Stimulated activated naive CD4-positive, alpha-beta T cell treated with Interleukin-2 at 50 U/mL for 16 hours (primary cell): Measurements from ENCODE around the gene C3.
"Not testable (repeated sequence)": the region's sequence is repeated elsewhere in the genome, so short reads cannot be mapped to it uniquely, and the experiment has no call there.

Experiments
- DNase-seq: peaks from one replicate; lab custom pipeline; 2025; lab: John Stamatoyannopoulos, UW

The C3 gene

DNA sequence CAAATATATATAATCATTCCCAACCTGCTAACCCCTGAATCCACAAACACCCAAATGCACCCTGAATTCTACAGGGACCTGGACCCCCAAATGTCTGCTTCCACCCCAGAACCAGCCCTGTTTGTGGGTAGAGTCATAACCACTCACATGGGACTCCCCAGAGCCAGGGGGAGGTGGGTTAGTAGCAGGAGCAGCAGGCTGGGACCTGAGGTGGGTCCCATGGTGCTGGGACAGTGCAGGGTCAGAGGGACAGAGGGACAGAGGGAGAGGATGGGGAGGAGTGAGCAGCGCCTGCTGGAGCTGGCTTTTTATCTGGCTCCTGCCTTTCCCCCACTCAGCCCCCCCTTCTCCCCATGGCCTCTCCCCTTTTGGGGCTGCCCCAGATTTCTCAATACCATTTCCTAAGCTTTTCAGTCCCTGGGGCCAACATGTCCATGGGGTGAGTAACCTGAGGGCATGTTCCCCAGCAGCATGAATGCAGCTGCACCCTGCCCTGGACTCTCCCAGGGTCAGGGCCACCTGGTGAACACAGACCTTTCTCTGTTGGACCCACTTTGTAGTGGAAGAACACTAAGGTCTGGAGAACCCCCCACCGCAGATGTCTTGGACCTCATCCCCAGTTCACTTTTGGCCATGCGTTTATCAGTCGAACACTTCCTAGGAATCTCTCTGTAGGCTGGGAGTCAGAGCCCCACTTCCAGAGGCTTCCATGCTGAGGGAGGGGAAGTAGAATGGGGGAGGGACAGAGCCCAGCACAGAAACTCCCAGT is at the start of gene C3:
C3 (minus strand) TSS at position 282 of the 769 bp plus-strand sequence; CDS start at position 221, 61 bp downstream.
- DNase-seq, result no peak

DNA sequence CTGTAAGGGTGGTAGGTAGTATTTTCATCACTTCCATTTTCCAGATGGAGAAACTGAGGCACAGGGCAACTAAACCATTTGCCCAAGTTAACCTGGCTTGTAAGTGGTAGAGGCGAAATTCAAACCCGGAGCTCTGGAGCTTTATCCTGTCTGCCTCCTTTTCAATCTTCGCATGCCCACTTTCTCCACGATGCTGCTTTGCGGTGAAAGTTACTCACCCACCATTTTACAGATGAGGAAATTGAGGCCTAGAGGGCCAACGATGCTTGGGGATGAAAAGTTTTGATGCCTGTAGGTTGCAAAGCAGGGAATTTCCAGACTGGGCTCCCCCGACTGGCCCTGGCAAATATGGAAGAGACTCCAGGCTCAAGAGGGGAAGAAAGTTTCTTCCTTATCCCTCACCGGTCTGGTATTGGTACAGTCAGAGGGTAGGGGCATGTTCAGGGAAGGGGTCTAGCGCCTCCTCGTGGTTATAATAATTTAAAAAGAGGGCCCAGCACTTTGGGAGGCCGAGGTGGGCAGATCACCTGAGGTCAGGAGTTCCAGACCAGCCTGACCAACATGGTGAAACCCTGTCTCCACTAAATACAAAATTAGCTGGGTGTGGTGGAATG is 48.7 kb upstream of the C3 start:
- DNase-seq, result no peak

DNA sequence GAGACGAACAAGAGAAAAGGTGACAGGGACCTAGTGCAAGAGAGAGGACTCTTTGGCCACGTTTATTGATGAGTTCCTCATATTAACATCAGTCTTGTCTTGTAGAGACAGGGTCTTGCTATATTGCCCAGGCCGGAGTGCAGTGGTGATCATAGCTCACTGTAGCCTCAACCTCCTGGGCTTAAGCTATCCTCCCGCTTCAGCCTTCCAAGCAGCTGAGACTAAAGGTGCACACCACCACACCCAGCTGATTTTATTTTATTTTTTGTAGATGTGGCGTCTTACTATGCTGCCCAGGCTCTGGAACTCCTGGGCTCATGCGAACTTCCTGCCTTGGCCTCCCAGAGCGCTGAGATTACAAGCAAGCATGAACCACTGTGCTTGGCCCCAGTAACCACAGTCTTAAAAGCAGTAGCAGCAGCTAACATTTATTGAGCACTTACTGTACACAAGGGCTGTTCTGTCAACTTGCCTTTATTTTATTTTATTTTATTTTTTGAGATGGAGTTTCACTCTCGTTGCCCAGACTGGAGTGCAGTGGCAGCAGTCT is 47.9 kb upstream of the C3 start:
- no peak for DNase-seq

DNA sequence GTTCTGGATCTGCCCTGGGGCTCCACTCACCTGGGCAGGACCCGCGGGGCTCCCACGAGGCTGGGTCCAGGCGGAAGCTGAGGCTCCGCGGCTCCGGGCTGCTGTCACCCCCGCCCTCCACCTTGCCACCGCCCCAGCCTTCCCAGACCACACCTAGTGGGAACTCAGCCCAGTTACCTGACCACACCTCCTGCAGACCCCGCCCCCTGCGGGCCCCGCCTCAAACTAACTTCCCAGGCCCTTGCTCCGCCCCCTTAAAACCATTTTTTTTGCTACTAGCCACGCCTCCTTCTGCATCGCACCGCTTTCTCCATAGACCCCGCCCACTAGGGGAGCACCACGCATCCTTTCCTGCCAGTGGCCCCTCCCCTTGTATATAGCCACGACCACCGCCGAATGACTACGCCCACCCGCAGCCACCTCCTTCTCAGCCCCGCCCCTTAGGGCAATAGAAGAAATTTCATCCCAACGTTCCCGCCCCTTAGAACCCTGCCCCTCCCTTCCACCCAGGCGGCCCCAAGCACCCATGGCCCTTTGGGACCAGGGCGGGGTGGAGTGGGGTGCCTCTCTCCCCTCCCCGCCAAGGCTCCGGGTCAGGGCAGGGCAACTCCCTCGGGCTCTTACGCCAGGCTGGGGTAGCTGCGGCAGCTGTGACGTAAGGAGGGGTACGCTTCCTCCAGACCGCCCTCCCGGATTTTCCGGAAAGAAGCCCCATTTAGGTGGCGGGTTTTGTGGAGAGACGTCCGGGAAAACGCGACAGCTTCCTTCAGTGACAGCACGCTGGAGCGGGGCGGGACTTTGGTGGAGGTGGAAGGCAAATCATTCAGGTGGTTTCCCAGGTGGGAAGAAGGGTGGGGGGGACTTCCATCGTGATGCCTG is 47.1 kb upstream of the C3 start, which contains the start of gene SH2D3A:
SH2D3A (minus strand) TSS at position 79 of the 879 bp plus-strand sequence. CDS start 3,687 bp downstream, outside the sequence.
- peak; percentile 90 for DNase-seq

DNA sequence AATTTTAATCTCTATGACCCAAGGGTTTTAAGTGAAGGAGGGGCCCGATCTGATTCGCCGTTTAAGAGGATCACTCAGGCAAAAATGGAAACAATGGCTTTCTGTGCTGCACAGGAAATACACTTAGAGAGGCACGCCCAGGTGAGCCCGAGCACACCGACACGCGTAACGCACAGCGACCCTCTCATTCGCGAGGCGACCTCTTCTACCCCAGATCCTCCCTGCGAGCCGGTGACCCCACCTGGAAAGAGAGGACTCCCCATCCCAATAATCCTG is 46.6 kb upstream of the C3 start:
- peak; percentile 54 for DNase-seq

DNA sequence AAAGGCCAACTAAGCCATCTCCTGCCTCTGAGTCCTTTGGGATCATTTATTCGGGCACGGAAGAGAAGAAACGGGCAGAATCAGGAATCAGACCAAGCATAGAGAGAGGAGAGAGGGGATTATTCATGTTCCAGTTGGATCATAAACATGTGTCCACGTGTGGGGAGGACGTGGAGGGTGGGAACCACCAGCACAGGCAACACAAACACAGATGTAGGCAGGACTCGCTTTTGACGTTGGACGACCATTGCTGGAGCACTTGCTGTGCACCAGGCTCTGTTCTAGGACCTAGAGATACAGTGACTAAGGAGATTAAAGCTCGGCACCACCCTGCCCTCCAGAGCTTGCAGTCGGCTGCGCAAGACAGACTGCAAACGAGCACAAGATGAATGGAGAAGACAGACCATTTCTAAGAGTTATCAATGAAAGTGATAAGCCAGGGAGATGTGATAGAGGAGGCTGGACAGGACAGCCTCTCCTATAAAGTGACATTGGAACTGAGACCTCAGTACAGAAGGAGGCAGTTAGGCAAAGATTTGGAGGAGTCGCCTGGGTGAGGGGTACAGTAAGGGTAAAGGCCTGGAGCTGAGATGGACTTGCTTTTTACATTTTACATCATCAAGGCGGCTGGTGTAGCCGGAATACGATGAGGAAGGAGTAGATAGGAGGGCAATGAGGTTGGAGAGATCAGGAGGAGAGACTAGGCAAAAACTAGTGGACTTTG is 46.1 kb upstream of the C3 start:
- no peak for DNase-seq

- no peak for DNase-seq
Observed at GRCh38 chr19:6765738-6766356, 45.4 kb upstream of the C3 start.

GRCh38 chr19:6762253-6762797 is 41.9 kb upstream of the C3 start:
- not testable (repeated sequence) for DNase-seq

GRCh38 chr19:6761053-6761676 is 40.7 kb upstream of the C3 start:
- no peak for DNase-seq

- DNase-seq, result no peak
Observed at GRCh38 chr19:6760606-6761005, 40.2 kb upstream of the C3 start.

- no peak for DNase-seq
Observed at GRCh38 chr19:6754653-6755463, 34.4 kb upstream of the C3 start.

DNA sequence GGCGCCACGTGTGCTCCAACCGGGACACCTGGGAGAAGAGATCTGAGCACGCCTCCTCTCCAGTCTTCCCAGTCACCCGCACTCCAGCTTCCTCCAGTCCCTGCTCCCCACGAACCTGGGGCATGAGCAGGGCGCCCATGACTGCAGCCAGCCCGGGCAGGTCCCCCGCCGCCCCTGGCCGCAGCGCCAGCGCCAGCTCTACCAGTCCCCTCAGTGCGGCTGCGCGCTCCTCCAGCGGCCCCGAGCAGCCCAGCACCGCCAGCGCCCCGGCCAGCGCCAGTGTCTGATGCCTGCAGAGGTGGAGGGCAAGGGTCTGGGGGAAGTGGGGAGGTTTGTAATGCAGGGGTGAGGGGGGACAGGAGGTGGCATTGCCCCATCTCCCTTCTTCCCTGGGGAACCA is 33.7 kb upstream of the C3 start:
- no peak for DNase-seq

DNA sequence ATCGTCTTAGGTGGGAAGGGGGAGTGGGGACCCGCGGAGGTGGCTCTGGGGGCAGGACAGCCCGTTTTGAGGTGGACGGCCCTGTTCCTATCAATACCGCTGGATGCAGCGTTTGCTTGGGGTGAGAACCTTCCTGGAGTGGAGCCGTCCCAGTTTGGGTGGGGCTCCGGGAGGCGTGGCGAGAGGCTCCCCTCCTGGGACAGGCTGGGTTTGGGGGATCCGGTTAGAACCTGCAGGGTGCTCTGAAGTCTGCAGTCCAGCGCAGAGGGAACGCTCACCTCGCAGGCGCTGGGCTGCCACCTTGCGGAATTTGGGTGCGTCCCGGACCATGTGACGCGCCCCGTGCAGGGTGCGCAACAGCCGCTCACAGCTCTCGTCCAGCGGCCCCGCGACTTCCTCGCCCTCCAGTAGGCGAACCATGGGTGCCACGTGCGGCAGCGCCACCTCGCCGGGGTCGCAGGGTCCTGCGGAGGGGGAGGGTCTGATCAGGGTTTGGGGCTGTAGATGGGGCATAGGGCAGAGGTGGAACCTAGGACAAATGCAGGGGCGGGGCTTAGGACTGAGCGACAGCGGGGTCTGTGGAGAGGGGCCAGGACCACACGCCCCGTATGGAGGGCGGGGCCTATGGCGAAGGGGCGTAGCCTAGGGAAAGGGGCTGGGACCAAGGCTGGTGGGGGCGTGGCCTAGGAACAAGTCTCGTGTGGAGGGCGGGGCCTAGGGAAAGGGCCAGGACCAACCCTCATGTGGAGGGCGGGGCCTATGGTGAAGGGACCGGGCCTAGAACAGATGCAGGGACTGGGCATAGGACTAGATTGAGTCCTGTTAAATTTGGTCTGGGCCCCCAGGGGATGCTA is 33.0 kb upstream of the C3 start:
- DNase-seq, result peak; percentile 74

DNA sequence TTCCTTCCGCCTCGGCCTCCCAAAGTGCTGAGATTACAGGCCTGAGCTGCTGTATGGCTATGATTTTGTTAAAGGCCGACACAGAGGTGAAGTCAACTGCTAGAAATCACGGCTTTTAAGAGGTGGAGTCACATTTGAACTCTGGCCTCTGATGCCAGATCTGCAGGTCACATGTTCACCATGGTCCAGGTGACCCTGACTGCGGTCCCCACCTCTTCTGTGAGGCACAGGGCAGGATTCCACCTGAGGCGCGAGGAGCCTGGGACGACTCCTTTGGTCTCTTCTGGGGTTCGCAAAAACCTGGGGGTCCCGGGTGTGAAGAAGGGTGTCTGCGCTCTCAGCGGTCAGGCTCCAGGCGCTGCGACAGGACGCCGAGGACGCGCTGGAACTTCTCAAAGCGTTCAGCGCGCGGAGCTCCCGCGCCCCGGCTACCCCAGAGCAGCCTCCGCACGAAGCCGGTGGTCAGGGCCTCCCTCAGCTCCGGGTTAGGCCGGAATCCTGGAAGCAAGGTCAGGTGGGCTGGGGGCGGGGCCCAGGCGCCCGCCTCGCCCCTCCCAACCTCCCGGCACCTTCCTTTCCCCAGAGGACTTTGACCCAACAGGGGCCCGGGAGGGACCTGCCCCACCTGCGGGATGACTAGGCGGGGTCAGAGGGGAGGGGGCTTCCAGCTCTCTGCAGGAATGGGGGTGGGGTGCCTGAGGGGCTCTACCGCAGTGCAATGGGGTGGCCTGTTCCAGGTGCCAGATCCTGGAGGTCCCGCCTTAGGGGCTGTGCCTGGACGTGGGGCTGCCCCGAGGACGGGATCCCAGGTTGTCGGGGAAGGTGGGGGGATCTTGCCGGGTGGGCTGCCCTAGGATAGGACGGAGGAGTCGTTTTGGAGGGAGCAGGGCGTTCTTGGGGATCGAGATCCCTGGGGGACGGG is 32.1 kb upstream of the C3 start:
- DNase-seq, result no peak

- DNase-seq, result no peak
Observed at GRCh38 chr19:6751189-6751588, 30.7 kb upstream of the C3 start.

GRCh38 chr19:6750062-6750461 is 29.6 kb upstream of the C3 start:
- DNase-seq, result no peak

DNA sequence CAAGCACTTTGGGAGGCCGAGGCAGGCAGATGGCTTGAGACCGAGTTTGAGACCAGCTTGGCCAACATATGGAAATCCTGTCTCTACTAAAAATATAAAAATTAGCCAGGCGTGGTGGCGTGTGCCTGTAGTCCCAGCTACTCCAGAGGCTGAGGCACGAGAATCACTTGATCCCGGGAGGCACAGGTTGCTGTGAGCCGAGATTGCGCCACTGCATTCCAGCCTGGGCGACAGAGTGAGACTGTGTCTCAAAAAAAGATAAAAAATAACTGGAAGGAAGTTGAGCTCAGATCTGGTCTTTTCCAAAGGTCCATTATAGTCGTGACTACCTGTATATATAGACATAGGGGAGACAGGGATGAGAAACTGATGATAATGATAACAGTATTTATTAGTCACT is 28.1 kb upstream of the C3 start:
- not testable (repeated sequence) for DNase-seq

GRCh38 chr19:6745965-6746364 is 25.5 kb upstream of the C3 start:
- no peak for DNase-seq
